Activated naive CD4-positive, alpha-beta T cell treated with anti-CD3 and anti-CD28 coated beads for 36 hours (primary cell): Measurements from ENCODE around the gene PDGFRA. TPM values are rescaled to one million over a fixed set of nuclear protein-coding genes. Genes with fewer than 3 reads are reported as not detected.
"Not testable (repeated sequence)": the region's sequence is repeated elsewhere in the genome, so short reads cannot be mapped to it uniquely, and the experiment has no call there.

Experiments used
- CTCF ChIA-PET: fragments of 350-600 bp; sonication (Branson Sonifier 250); formaldehyde crosslinking; loops from one replicate; lab custom pipeline; 2021; ENCODE audit warnings: antibody characterized with exemption; lab: Charles Lee
- DNase-seq: peaks from one replicate; pipeline ENCODE4 v3.0.0-alpha.2; 2020
- H3K27ac Mint-ChIP-seq: one replicate; pipeline ENCODE4 v1.8.0; 2021; ENCODE audit warnings: mild to moderate bottlenecking, mixed read lengths
- H3K27me3 Mint-ChIP-seq: one replicate; pipeline ENCODE4 v1.8.0; 2021; ENCODE audit warnings: low read depth, mixed read lengths
- H3K36me3 Mint-ChIP-seq: one replicate; pipeline ENCODE4 v1.8.0; 2021; ENCODE audit warnings: low read depth, mixed read lengths
- H3K4me1 Mint-ChIP-seq: one replicate; pipeline ENCODE4 v1.8.0; 2021; ENCODE audit warnings: low read depth, mixed read lengths
- H3K4me3 Mint-ChIP-seq: one replicate; pipeline ENCODE4 v1.8.0; 2021; ENCODE audit warnings: mild to moderate bottlenecking, moderate library complexity, mixed read lengths
- H3K9me3 Mint-ChIP-seq: one replicate; pipeline ENCODE4 v1.8.0; 2021; ENCODE audit warnings: mixed read lengths
- intact Hi-C: fragments of 100-400 bp; cut with micrococcal nuclease; formaldehyde crosslinking; loops from one replicate; pipeline ENCODE4 v1.15.1; 2023
- total RNA-seq, 2 experiments: library from RNA; stranded (reverse); gene quantifications; one replicate each; pipeline ENCODE4 v1.2.3, GENCODE V29; 2021

The PDGFRA gene
- total RNA-seq, 2 experiments from 2014 or later: not detected

DNA sequence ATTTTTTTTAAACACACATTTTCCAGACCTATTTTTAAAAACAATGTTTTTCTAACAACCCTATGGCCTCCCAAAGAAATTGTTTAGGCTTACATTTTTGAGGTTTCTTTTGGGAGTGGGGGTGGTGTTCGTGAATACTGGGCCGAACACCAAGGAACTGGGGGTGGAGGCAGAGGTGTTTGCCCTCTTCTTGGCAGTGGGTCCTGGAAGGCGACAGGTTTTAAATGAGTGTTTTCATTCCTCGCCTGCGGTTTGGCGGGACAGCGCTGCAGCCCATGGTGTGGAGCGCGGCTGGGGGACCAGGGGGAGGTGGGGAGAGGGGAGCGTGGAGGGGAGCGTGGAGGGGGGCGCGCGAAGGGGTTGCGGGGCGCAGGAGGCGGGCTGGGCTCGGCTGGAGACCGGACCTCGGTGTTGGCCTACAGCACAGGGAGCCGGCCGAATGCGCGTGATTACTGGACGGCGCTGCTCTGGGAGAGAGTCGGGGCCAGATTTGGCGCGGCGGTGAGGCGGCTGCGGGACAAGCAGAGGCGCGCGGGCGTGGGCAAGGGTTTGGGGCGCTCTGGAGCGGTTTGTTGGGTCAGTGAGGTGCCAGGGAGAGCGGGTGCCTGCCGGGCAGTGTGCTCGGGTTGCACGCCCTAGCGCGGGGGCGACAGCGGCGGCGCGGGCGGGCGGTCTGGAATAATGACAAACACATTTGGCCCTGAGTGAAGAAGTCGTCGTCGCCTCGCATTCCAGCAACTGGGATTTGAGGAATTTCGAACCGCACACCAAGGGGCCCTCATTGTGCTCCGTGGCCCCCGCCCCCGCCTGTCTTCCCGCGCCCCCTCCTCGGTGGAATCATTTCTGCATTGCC is 764 bp downstream of the PDGFRA start:
- peaks cover 53% of the 10 kb centered on the region for H3K4me1 Mint-ChIP-seq
- intact Hi-C loops: loop anchor here (2.0 to 10.0 kb wide), 8 partner anchors 131 to 1995 kb away; partner anchors contain the start of genes FIP1L1 and LNX1
- no peaks in the 10 kb centered on the region for H3K9me3 Mint-ChIP-seq
- no peak overlapping the region for H3K27ac Mint-ChIP-seq
- CTCF ChIA-PET: interaction anchor here (0.7 to 4.9 kb wide), 5 partner anchors 10 to 323 kb away, joined by 3 to 78 read pairs (median 3); no protein-coding TSS in a partner anchor
- no peaks in the 10 kb centered on the region for H3K36me3 Mint-ChIP-seq
- DNase-seq: no peak
- H3K27me3 Mint-ChIP-seq: peaks cover 81% of the 10 kb centered on the region
- H3K4me3 Mint-ChIP-seq: no peak overlapping the region

DNA sequence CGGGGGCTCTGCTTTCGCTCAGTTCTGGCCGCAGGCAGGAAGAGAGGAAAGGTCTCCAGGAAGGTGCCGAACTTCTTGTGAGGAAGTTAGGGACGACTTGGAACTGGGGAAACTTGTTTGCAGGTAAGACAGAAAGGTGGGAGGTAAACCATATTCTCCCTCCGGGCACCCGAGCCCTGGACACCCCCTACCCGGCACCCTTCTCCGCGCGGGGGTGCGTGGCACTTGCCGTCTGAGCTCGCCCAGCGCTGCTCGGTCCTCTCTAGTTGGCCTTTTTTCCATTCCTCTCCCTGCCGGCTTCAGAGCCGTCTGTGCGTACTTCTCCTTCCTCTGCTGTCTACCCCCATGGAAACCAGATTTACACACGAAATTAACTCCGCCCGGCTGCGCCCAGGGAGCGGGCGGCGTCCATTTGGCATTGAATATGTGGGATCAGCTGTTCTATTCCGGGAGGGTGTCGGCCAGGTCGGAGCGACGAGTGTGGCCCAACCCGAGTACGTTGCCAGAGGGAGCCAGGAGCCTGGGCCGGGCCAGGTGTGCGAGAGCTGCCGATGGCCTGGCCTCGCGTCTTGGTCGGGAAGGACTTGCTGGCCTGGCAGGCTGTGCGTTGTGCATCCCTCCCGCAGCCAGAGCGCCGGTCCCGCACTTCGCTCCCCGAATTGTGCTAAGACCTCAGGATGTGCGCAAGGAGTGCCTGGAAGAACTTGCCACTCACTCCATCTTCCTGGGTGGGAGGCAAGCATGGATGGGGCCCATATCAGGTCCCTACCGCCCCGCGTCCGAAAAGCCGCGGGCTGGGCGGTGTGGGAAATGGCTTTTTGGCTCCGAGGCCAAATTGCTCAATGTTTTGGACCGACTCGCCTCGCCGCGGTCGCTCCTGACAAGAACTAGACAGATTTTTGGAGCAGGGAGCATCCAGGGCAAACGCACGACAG is 1.7 kb downstream of the PDGFRA start:
- no peak for DNase-seq
- Mint-ChIP-seq H3K9me3 (no peaks in the 10 kb centered on the region), H3K36me3 (no peaks in the 10 kb centered on the region), H3K27ac (no peak overlapping the region), H3K4me1 (peaks cover 50% of the 10 kb centered on the region), H3K27me3 (peaks cover 78% of the 10 kb centered on the region), H3K4me3 (no peak overlapping the region)
- intact Hi-C loops: loop anchor here (5.0 to 10.0 kb wide), 4 partner anchors 523 to 1996 kb away; no protein-coding TSS in a partner anchor
- CTCF ChIA-PET: interaction anchor here (1.0 to 4.9 kb wide), 4 partner anchors 12 to 323 kb away, joined by 3 to 78 read pairs (median 10); no protein-coding TSS in a partner anchor

DNA sequence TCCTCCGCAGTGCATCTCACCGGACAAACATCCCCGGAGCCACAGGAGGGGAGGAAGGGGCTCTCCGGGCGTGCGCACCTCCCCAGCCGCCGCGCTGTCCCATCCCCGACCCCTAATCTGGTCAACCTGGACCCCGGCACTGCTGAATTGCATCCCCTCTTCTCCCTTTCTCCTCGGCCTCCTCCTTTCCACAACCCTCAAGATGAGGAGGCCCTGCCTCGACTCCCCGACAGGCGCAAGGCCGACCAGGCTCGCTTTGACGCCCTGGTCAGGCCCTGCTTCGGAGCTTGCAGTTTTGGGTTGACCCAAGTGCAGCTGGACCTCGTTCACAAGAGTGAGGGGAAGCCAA is 2.3 kb downstream of the PDGFRA start:
- Mint-ChIP-seq H3K27me3 (peaks cover 76% of the 10 kb centered on the region), H3K4me1 (peaks cover 45% of the 10 kb centered on the region), H3K27ac (no peak overlapping the region), H3K4me3 (no peak overlapping the region), H3K9me3 (no peaks in the 10 kb centered on the region), H3K36me3 (no peaks in the 10 kb centered on the region)
- CTCF ChIA-PET: interaction anchor here (1.0 to 4.9 kb wide), 5 partner anchors 13 to 326 kb away, joined by 3 to 78 read pairs (median 6); no protein-coding TSS in a partner anchor
- DNase-seq: no peak
- intact Hi-C loops: loop anchor here (5.0 to 10.0 kb wide), 4 partner anchors 524 to 1997 kb away; no protein-coding TSS in a partner anchor

DNA sequence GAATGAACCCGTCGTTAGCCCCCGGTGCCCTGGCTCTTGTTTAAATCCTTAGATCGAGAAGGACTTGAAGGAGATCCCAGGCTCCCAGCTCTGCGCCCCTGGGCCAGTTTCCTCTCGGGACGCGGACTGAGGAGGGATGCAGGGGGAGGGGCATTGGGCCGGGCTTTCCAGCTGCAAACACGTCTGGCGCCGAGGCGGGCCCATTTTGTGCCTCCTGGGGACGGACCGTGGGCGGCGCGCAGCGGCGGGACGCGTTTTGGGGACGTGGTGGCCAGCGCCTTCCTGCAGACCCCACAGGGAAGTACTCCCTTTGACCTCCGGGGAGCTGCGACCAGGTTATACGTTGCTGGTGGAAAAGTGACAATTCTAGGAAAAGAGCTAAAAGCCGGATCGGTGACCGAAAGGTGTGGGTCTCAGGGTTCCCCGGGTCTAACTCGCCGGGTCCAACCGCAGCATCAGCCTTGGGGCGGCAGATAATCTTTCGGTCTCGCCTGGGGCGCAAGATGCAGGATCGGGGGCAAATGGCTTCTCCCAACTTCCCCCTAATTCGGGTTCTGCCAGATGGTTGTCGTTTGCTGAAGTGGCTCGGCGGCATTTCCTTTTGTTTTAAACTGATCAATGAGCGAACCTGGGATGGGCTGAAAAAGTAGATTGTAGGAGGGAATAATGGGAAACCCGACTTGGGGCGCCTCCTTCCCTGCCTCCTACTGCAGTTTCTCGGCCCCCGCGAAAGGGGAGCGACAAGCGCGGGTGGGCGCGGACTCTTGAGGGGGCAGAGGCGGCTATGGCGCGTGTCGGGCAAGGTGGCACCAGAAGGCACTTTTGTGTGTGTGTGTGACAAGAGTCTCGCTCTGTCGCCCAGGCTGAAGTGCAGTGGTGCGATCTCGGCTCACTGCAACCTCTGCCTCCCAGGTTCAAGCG is 2.9 kb downstream of the PDGFRA start:
- DNase-seq: no peak
- peaks cover 70% of the 10 kb centered on the region for H3K27me3 Mint-ChIP-seq
- intact Hi-C loops: loop anchor here (2.0 to 10.0 kb wide), 7 partner anchors 139 to 1997 kb away; partner anchors contain the start of gene SCFD2
- peaks cover 41% of the 10 kb centered on the region for H3K4me1 Mint-ChIP-seq
- no peaks in the 10 kb centered on the region for H3K36me3 Mint-ChIP-seq
- no peak overlapping the region for H3K4me3 Mint-ChIP-seq
- CTCF ChIA-PET: interaction anchor here (0.5 to 4.9 kb wide), 14 partner anchors 8 to 327 kb away, joined by 3 to 78 read pairs (median 5); no protein-coding TSS in a partner anchor
- H3K9me3 Mint-ChIP-seq: no peaks in the 10 kb centered on the region
- H3K27ac Mint-ChIP-seq: no peak overlapping the region

DNA sequence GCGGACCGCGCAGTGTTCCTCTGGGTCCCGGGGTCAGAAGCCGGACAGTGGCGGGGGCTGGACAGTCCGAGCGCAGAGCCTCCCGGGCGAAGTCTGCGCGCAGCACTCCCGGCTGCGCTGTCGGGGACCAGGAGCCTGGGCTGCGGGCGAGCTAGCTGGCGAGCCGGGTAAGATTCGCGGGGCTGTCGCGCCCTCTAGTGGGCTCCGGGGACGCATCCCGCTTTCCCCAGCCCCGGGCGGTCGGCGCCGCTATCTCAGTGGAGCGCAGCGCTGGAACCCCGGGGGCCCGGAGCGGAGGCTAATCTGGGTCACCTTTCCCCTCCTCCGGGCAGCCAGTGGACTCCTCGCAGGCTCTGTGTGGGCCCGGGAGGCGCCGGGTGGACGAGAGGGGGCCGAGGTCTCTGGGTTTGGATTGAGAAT is 4.2 kb downstream of the PDGFRA start:
- CTCF ChIA-PET: interaction anchor here (0.6 to 4.9 kb wide), 33 partner anchors 8 to 1858 kb away, joined by 3 to 78 read pairs (median 4); no protein-coding TSS in a partner anchor
- DNase-seq: peak; percentile 84
- H3K4me1 Mint-ChIP-seq: peaks cover 29% of the 10 kb centered on the region
- H3K27ac Mint-ChIP-seq: no peak overlapping the region
- no peaks in the 10 kb centered on the region for H3K9me3 Mint-ChIP-seq
- intact Hi-C loops: loop anchor here (1.0 to 10.0 kb wide), 11 partner anchors 15 to 1998 kb away; partner anchors contain the start of gene SCFD2
- H3K4me3 Mint-ChIP-seq: peak overlapping the region; percentile 70
- H3K36me3 Mint-ChIP-seq: no peaks in the 10 kb centered on the region
- H3K27me3 Mint-ChIP-seq: peaks cover 57% of the 10 kb centered on the region

DNA sequence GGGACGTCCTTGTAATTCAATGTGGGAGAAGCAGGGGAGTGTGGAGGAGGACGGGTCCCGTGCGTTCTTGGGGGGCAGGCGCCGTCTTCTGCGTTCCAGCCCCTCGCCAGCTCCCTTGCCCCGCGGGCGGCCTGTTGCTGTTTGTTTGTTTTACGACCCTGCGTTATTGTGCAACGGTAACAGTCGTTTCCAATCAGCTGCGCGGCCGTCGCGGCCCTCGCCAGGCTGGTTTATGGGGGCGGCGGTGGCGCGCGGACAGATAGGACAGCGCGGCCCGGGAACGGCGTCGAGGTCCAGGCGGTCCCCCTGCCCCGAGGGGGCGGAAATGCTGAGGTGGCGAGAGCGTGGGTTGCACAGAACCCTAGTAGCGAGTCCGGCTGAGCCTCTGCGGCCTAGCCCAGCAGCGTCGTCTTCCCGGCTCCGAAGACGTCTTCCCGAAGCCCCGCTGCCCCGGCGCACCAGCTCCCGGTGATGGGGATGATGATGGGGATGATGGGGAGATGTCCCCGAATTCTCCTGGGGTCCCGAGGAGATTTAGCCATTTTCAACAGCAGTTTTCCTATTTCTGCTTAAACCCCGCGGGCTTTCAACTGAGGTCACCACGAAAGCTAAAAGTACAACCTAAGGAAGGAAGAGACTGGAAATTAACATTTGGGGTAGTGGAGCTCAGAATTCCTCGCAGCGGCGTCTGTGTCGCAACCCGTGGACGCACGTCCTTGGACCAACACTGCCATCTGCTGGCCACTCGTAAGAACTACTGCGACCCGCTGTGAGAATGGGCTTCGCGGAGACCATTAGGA is 4.8 kb downstream of the PDGFRA start:
- CTCF ChIA-PET: interaction anchor here (0.6 to 4.9 kb wide), 42 partner anchors 8 to 1858 kb away, joined by 3 to 78 read pairs (median 4); no protein-coding TSS in a partner anchor
- Mint-ChIP-seq H3K27me3 (peaks cover 52% of the 10 kb centered on the region), H3K36me3 (no peaks in the 10 kb centered on the region), H3K27ac (no peak overlapping the region), H3K4me3 (peak overlapping the region; percentile 70), H3K4me1 (peaks cover 27% of the 10 kb centered on the region), H3K9me3 (no peaks in the 10 kb centered on the region)
- intact Hi-C loops: loop anchor here (1.0 to 10.0 kb wide), 14 partner anchors 16 to 1999 kb away; partner anchors contain the start of gene SCFD2
- peak; percentile 75 for DNase-seq

DNA sequence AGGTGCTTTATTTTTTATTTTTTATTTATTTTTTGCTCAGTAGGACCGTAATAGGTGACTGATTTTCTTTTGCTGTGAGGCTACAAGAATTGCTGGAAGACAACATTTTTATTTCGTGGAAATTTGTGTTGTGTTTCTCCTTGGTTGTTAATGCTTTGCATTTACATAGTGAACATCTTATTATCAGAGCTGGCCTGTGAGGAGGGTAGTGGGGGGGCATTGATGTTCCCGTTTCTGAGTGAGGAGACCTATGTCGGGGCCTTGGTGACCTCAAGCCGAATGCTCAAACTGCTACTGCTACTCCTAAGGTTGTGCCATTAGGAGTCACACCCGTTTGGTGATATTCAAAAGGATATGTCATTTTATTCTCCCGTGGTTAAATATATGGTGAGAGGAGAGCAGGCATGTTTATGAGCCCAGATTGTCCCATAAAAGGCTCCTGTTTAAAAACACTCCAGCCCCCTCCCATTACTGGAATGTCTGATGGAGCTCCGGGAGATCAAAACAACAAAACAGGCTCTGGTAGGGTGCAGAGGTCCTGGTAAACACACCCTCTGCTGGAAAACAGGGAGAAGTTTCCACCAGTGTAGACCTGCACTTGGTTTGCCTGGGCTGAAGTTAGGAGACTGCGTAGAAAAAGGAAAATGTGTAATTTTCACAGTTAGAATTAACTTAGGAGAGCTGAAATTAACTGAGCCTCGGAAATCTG is 5.6 kb downstream of the PDGFRA start:
- no peak for DNase-seq
- Mint-ChIP-seq H3K27me3 (peaks cover 44% of the 10 kb centered on the region), H3K4me3 (no peak overlapping the region), H3K36me3 (no peaks in the 10 kb centered on the region), H3K27ac (no peak overlapping the region), H3K9me3 (no peaks in the 10 kb centered on the region), H3K4me1 (peaks cover 21% of the 10 kb centered on the region)
- intact Hi-C loops: loop anchor here (1.0 to 10.0 kb wide), 7 partner anchors 207 to 2000 kb away; no protein-coding TSS in a partner anchor
- CTCF ChIA-PET: interaction anchor here (0.5 to 4.9 kb wide), 29 partner anchors 9 to 1859 kb away, joined by 3 to 78 read pairs (median 4); no protein-coding TSS in a partner anchor

DNA sequence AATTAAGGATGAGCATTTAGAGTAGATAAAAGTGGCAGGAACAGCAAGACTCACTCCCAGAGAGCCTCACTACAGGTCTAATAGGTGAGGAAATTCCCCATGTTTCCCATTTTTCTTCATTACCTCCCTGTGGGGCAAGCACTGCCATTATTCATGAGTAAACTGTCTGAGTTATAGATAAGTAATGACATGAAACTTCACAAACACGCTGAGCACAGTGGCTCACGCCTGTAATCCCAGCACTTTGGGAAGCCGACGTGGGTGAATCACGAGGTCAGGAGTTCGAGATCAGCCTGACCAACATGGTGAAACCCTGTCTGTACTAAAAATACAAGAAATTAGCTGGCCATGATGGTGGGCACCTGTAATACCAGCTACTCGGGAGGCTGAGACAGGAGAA is 7.2 kb downstream of the PDGFRA start:
- H3K36me3 Mint-ChIP-seq, H3K9me3 Mint-ChIP-seq, H3K27ac Mint-ChIP-seq, H3K4me3 Mint-ChIP-seq, DNase-seq, CTCF ChIA-PET: not testable (repeated sequence)
- H3K27me3 Mint-ChIP-seq: peaks cover 31% of the 10 kb centered on the region
- H3K4me1 Mint-ChIP-seq: peaks cover 12% of the 10 kb centered on the region
- intact Hi-C loops: loop anchor here (10.0 kb wide), 2 partner anchors 1572 to 2002 kb away; no protein-coding TSS in a partner anchor

DNA sequence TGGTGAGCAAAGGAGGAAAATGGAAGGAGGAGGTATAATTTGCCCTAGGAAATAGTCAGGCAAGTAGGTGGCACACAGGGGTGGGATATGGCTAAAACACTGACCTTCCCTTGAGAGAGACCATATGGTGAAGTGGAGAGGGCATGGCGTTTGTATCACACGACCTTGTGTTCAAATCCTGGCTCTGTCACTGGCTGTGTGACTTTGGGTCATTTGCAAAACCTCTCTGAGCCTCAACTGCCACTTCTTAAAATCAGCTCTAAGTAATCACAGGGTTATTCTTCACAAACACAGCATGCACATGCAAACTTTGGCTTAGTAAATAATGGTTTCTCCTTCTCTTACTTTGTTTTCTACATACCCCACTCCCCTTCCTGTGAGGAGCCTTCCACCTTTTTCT is 8.7 kb downstream of the PDGFRA start:
- H3K27me3 Mint-ChIP-seq: peaks cover 21% of the 10 kb centered on the region
- no peak for DNase-seq
- no peaks in the 10 kb centered on the region for H3K36me3 Mint-ChIP-seq
- peaks cover 4% of the 10 kb centered on the region for H3K4me1 Mint-ChIP-seq
- no peaks in the 10 kb centered on the region for H3K9me3 Mint-ChIP-seq
- no peak overlapping the region for H3K27ac Mint-ChIP-seq
- no peak overlapping the region for H3K4me3 Mint-ChIP-seq
- CTCF ChIA-PET: no interaction called here
- intact Hi-C loops: loop anchor here (10.0 kb wide), 2 partner anchors 1573 to 2003 kb away; no protein-coding TSS in a partner anchor

DNA sequence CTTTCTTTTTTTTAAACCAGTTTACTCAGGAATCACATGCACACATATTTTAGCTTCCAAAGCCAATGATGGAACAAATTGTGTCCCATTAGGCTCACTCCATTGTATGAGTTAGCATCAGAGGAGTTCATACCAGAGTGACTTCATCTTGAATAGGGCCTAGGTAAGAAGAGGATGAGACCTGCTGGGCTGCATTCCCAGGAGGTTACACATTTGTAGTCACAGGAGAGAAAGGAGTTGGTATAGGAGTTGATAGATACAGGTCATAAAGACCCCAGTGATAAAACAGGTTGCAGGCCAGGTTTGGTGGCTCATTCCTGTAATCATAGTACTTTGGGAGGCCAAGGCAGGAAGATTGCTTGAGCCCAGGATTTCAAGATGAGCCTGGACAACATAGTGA is 9.3 kb downstream of the PDGFRA start:
- intact Hi-C loops: loop anchor here (10.0 kb wide), 2 partner anchors 1574 to 2004 kb away; no protein-coding TSS in a partner anchor
- no peaks in the 10 kb centered on the region for H3K9me3 Mint-ChIP-seq
- no peaks in the 10 kb centered on the region for H3K36me3 Mint-ChIP-seq
- no peak overlapping the region for H3K27ac Mint-ChIP-seq
- no peak overlapping the region for H3K4me3 Mint-ChIP-seq
- DNase-seq: no peak
- H3K4me1 Mint-ChIP-seq: peaks cover 4% of the 10 kb centered on the region
- CTCF ChIA-PET: no interaction called here
- peaks cover 24% of the 10 kb centered on the region for H3K27me3 Mint-ChIP-seq
